DND-41 (cell line): ENCODE data around the gene ZBTB18.

Experiments
- ATAC-seq: fragments of 200-7000 bp; cut with Tn5 transposase; 3 replicates; pipeline ENCODE4 v1.9.1; 2021; ENCODE audit warnings: low read depth; ENCODE audit not compliant: insufficient read depth
- DNase-seq: peaks from one replicate; pipeline ENCODE4 v3.0.0-alpha.2; 2020
- H2AFZ ChIP-seq: 2 replicates; pipeline ENCODE4 v1.6.0; 2012; ENCODE audit warnings: low read depth, low read length
- H3K27ac ChIP-seq: 2 replicates; pipeline ENCODE4 v1.5.1; 2012; ENCODE audit warnings: low read length, inconsistent platforms
- H3K27me3 ChIP-seq: fragments of 200-600 bp; sonication (generic); 2 replicates; pipeline ENCODE4 v1.6.0; 2012; ENCODE audit warnings: low read length, mild to moderate bottlenecking, inconsistent platforms; ENCODE audit not compliant: insufficient read depth, poor library complexity
- H3K36me3 ChIP-seq: 2 replicates; pipeline ENCODE4 v1.5.1; 2012; ENCODE audit warnings: low read length, inconsistent platforms; ENCODE audit not compliant: insufficient read depth
- H3K4me1 ChIP-seq: 2 replicates; pipeline ENCODE4 v1.5.1; 2012; ENCODE audit warnings: mild to moderate bottlenecking, low read length; ENCODE audit not compliant: insufficient read depth
- H3K4me2 ChIP-seq: 2 replicates; pipeline ENCODE4 v1.6.0; 2012; ENCODE audit warnings: mild to moderate bottlenecking, moderate library complexity, low read length, inconsistent platforms; ENCODE audit not compliant: insufficient read depth
- H3K4me3 ChIP-seq, 2 experiments: fragments of 200-600 bp in 1 of 2; shearing (Covaris generic) in 1 of 2; 2 replicates each; pipeline ENCODE4 v1.5.1; 2012 to 2016; ENCODE audit warnings: inconsistent platforms in 2 of 2, low read length in 2 of 2, mild to moderate bottlenecking in 2 of 2, low read depth in 1 of 2, moderate library complexity in 1 of 2
- H3K79me2 ChIP-seq: 2 replicates; pipeline ENCODE4 v1.6.0; 2012; ENCODE audit warnings: low read length, inconsistent platforms; ENCODE audit not compliant: insufficient read depth
- H3K9ac ChIP-seq: 2 replicates; pipeline ENCODE4 v1.6.0; 2012; ENCODE audit warnings: low read depth, mild to moderate bottlenecking, inconsistent platforms, low read length, moderate library complexity
- H3K9me3 ChIP-seq: 2 replicates; pipeline ENCODE4 v1.5.1; 2012; ENCODE audit warnings: low read length, moderate library complexity, mild to moderate bottlenecking, inconsistent platforms; ENCODE audit not compliant: insufficient read depth, severe bottlenecking
- H4K20me1 ChIP-seq: 2 replicates; pipeline ENCODE4 v1.6.0; 2012; ENCODE audit warnings: low read length; ENCODE audit not compliant: insufficient read depth
- EZH2 ChIP-seq: IDR thresholded peaks from 3 replicates; pipeline ENCODE4 v1.6.1; 2012; ENCODE audit warnings: borderline replicate concordance, low read depth, mild to moderate bottlenecking, moderate library complexity, low read length, inconsistent platforms; ENCODE audit not compliant: severe bottlenecking
- TF ChIP-seq, protein P1 (sequence below): IDR thresholded peaks from 2 replicates; pipeline ENCODE4 v1.5.1; 2012; ENCODE audit warnings: borderline replicate concordance, low read length, moderate library complexity, mild to moderate bottlenecking; ENCODE audit not compliant: poor library complexity, severe bottlenecking; ENCODE audit errors: extremely low read depth

ZBTB18 gene

DNA sequence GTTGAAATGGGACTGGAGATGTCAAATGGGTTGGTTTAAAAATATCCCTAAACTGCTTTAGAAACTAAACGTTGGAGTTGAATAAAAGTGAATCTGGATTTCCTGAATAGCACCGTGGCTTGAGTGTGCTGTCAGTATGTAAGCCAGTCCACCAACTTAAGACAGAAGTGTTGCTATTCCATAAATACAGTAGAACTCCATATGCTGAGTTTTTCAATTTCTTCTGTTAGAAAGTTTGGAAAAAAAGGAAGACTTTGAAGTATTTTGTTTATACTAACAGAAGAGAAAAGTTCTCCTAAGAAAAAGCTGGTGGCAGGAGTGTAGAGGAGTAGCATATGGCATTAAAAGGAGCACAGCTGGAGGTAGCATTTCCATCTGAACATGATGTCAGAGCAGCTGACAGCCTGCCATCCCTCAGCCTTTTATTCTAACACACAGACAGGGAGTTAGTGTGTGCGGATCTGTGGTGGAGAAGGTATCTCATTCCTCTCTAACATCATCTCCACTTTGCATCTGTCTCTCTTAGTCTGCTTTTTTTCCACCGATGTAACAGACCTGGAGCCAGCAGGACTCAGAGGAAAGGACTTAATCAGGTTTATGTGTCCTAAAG is at the start of gene ZBTB18:
Gene ZBTB18, plus strand, starts transcription at position 449 of the 610 bp plus-strand sequence. Its CDS starts 149 bp downstream, at position 598.
- ATAC-seq (no peak), DNase-seq (peak; percentile 28)
- Histone ChIP-seq H3K4me1 (peaks cover 45% of the 10 kb centered on the region), H4K20me1 (peaks cover 36% of the 10 kb centered on the region; the same call in 1 of the 2 replicates), H2AFZ (no peak within 1 kb of the TSS), H3K9ac (peak within 1 kb of the TSS; percentile 65), H3K79me2 (peaks cover 62% of the 10 kb centered on the region), H3K27me3 (no peaks in the 10 kb centered on the region), H3K36me3 (peaks cover 26% of the 10 kb centered on the region), H3K4me3 (peak within 1 kb of the TSS; percentile 35 to 71; a peak in 3 of 4 replicates), H3K4me2 (peak within 1 kb of the TSS; percentile 83), H3K9me3 (no peaks in the 10 kb centered on the region), H3K27ac (peak within 1 kb of the TSS; percentile 85)
- TF ChIP-seq, protein P1, sequence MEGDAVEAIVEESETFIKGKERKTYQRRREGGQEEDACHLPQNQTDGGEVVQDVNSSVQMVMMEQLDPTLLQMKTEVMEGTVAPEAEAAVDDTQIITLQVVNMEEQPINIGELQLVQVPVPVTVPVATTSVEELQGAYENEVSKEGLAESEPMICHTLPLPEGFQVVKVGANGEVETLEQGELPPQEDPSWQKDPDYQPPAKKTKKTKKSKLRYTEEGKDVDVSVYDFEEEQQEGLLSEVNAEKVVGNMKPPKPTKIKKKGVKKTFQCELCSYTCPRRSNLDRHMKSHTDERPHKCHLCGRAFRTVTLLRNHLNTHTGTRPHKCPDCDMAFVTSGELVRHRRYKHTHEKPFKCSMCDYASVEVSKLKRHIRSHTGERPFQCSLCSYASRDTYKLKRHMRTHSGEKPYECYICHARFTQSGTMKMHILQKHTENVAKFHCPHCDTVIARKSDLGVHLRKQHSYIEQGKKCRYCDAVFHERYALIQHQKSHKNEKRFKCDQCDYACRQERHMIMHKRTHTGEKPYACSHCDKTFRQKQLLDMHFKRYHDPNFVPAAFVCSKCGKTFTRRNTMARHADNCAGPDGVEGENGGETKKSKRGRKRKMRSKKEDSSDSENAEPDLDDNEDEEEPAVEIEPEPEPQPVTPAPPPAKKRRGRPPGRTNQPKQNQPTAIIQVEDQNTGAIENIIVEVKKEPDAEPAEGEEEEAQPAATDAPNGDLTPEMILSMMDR: no peak
- no peak for TF ChIP-seq EZH2

- TF ChIP-seq, protein P1: peak; percentile 21
- TF ChIP-seq EZH2: no peak
- H3K27me3 ChIP-seq: no peaks in the 10 kb centered on the region
- peak overlapping the region in 1 of 2 experiments; percentile 14; a peak in 1 of 4 replicates for H3K4me3 ChIP-seq
- no peak overlapping the region; the same call in 1 of the 2 replicates for H3K9ac ChIP-seq
- no peaks in the 10 kb centered on the region for H3K36me3 ChIP-seq
- H3K4me2 ChIP-seq: peak overlapping the region; percentile 55
- H3K79me2 ChIP-seq: no peaks in the 10 kb centered on the region
- peak; percentile 84 for ATAC-seq
- peaks cover 32% of the 10 kb centered on the region for H3K4me1 ChIP-seq
- peak; percentile 73 for DNase-seq
- H3K9me3 ChIP-seq: no peaks in the 10 kb centered on the region
- no peak overlapping the region for H2AFZ ChIP-seq
- no peaks in the 10 kb centered on the region for H4K20me1 ChIP-seq
- peak overlapping the region; percentile 55 for H3K27ac ChIP-seq
Measured at GRCh38 chr1:244002721-244003120, 48.4 kb upstream of the ZBTB18 start.

GRCh38 chr1:244005455-244005854 is 45.6 kb upstream of the ZBTB18 start:
- TF ChIP-seq EZH2: no peak
- TF ChIP-seq, protein P1: no peak
- no peak overlapping the region for H3K4me2 ChIP-seq
- no peaks in the 10 kb centered on the region for H3K36me3 ChIP-seq
- no peaks in the 10 kb centered on the region for H3K27me3 ChIP-seq
- H3K79me2 ChIP-seq: no peaks in the 10 kb centered on the region
- DNase-seq: no peak
- H3K4me1 ChIP-seq: peaks cover 32% of the 10 kb centered on the region
- H4K20me1 ChIP-seq: no peaks in the 10 kb centered on the region
- H3K27ac ChIP-seq: no peak overlapping the region
- H3K9me3 ChIP-seq: no peaks in the 10 kb centered on the region
- H3K4me3 ChIP-seq: no peak overlapping the region
- ATAC-seq: no peak
- H3K9ac ChIP-seq: no peak overlapping the region
- H2AFZ ChIP-seq: no peak overlapping the region
